GM19397 (cell line): ENCODE measurements around the gene SRSF7.
"Not testable (repeated sequence)": the region's sequence is repeated elsewhere in the genome, so short reads cannot be mapped to it uniquely, and the experiment has no call there.

Experiments
- ATAC-seq: cut with Tn5 transposase; IDR thresholded peaks from one replicate; pipeline ENCODE4 v1.9.1; 2021; ENCODE audit warnings: mild to moderate bottlenecking, moderate library complexity; ENCODE audit not compliant: unreplicated experiment

SRSF7 gene

GRCh38 chr2:38750891-38751595 is at the start of gene SRSF7:
TSS of gene SRSF7 (minus strand) at chr2:38751361. CDS start at chr2:38751256, 105 bp downstream.
- ATAC-seq: peak; percentile 83

- ATAC-seq: no peak
Measured at GRCh38 chr2:38797953-38798352, 46.8 kb upstream of the SRSF7 start.

GRCh38 chr2:38797250-38797676 is 46.1 kb upstream of the SRSF7 start:
- no peak for ATAC-seq

- ATAC-seq: not testable (repeated sequence)
Measured at GRCh38 chr2:38795016-38795415, 43.9 kb upstream of the SRSF7 start.

- ATAC-seq: no peak
Measured at GRCh38 chr2:38794235-38794946, 43.2 kb upstream of the SRSF7 start.

GRCh38 chr2:38793511-38793910 is 42.4 kb upstream of the SRSF7 start:
- no peak for ATAC-seq

- ATAC-seq: no peak
Measured at GRCh38 chr2:38792751-38793150, 41.6 kb upstream of the SRSF7 start.

- ATAC-seq: not testable (repeated sequence)
Measured at GRCh38 chr2:38792321-38792720, 41.2 kb upstream of the SRSF7 start.

- no peak for ATAC-seq
Measured at GRCh38 chr2:38791744-38792143, 40.6 kb upstream of the SRSF7 start.

- no peak for ATAC-seq
Measured at GRCh38 chr2:38789691-38790090, 38.5 kb upstream of the SRSF7 start.

GRCh38 chr2:38788306-38788705 is 37.1 kb upstream of the SRSF7 start:
- ATAC-seq: no peak

- no peak for ATAC-seq
Measured at GRCh38 chr2:38783586-38783985, 32.4 kb upstream of the SRSF7 start.

GRCh38 chr2:38778687-38779082 is 27.5 kb upstream of the SRSF7 start:
- no peak for ATAC-seq

GRCh38 chr2:38776531-38776930 is 25.4 kb upstream of the SRSF7 start:
- ATAC-seq: no peak

GRCh38 chr2:38775921-38776225 is 24.7 kb upstream of the SRSF7 start:
- no peak for ATAC-seq

GRCh38 chr2:38775097-38775920 is 24.1 kb upstream of the SRSF7 start:
- no peak for ATAC-seq

GRCh38 chr2:38771632-38772031 is 20.5 kb upstream of the SRSF7 start:
- ATAC-seq: no peak

GRCh38 chr2:38765551-38765950 is 14.4 kb upstream of the SRSF7 start:
- ATAC-seq: no peak

GRCh38 chr2:38765149-38765548 is 14.0 kb upstream of the SRSF7 start:
- no peak for ATAC-seq

GRCh38 chr2:38763728-38764127 is 12.6 kb upstream of the SRSF7 start:
- no peak for ATAC-seq

GRCh38 chr2:38763228-38763627 is 12.1 kb upstream of the SRSF7 start:
- ATAC-seq: no peak

- not testable (repeated sequence) for ATAC-seq
Measured at GRCh38 chr2:38755891-38756290, 4.7 kb upstream of the SRSF7 start.
